H1 (cell line): ENCODE results near the gene NPY5R. TPM values are rescaled to one million over a fixed set of nuclear protein-coding genes. Genes with fewer than 3 reads are reported as not detected.
A peak's percentile ranks its signal among the peaks of the same experiment; 100 is the strongest.

Experiments
- CTCF ChIA-PET: fragments of 300-600 bp; sonication (Branson Sonifier 250); formaldehyde crosslinking; loops from one replicate; lab custom pipeline; 2021; ENCODE audit not compliant: partially characterized antibody; lab: Charles Lee
- POLR2A ChIA-PET: fragments of 300-600 bp; sonication (Branson Sonifier 250); formaldehyde crosslinking; loops from one replicate; lab custom pipeline; 2021; ENCODE audit warnings: inconsistent platforms; ENCODE audit not compliant: partially characterized antibody; lab: Charles Lee
- DNase-seq, 2 experiments: peaks; one replicate each; pipeline versions ENCODE4 v3.0.0 to v3.0.0-alpha.2; 2010 to 2022; ENCODE audit warnings: low spot score in 2 of 2, low read depth in 1 of 2, mixed read lengths in 1 of 2
- FAIRE-seq: peaks from 2 replicates; lab custom pipeline; 2011; peaks lifted over from hg19 to GRCh38; lab: Jason Lieb, UNC
- H2AFZ ChIP-seq: 2 replicates; pipeline ENCODE4 v1.8.1; 2012; ENCODE audit warnings: low read length, inconsistent platforms
- H2AK5ac ChIP-seq: 2 replicates; pipeline ENCODE4 v1.6.1; 2013; ENCODE audit warnings: low read depth, low read length
- H2BK120ac ChIP-seq: replicated peaks from 2 replicates; pipeline ENCODE3; 2013; ENCODE audit warnings: low read depth, low read length, inconsistent platforms
- H2BK12ac ChIP-seq: 2 replicates; pipeline ENCODE4 v1.6.1; 2013; ENCODE audit warnings: low read depth, low read length
- H2BK15ac ChIP-seq: 2 replicates; pipeline ENCODE4 v1.6.1; 2013; ENCODE audit warnings: low read length
- H2BK20ac ChIP-seq: 2 replicates; pipeline ENCODE4 v1.6.1; 2013; ENCODE audit warnings: low read length
- H2BK5ac ChIP-seq: 2 replicates; pipeline ENCODE4 v1.6.1; 2013; ENCODE audit warnings: low read depth, low read length
- H3K14ac ChIP-seq: 2 replicates; pipeline ENCODE4 v1.6.1; 2013; ENCODE audit warnings: inconsistent platforms; ENCODE audit not compliant: insufficient read length
- H3K18ac ChIP-seq: 2 replicates; pipeline ENCODE4 v1.6.1; 2013; ENCODE audit warnings: low read length; ENCODE audit errors: extremely low read depth
- H3K23ac ChIP-seq: 2 replicates; pipeline ENCODE4 v1.6.1; 2013; ENCODE audit warnings: inconsistent platforms; ENCODE audit not compliant: insufficient read length
- H3K23me2 ChIP-seq: 2 replicates; pipeline ENCODE4 v1.6.1; 2013; ENCODE audit warnings: low read depth, low read length
- H3K27ac ChIP-seq: 2 replicates; pipeline ENCODE4 v1.6.1; 2011; ENCODE audit warnings: low read depth, low read length, inconsistent platforms
- H3K27me3 ChIP-seq, 4 experiments: replicated peaks in 1 of 4; 1 replicate in 1 of 4; 2 replicates in 3 of 4; pipeline versions ENCODE4 v1.6.1 to v1.8.1; 2011 to 2013; ENCODE audit warnings: low read length in 3 of 4, mild to moderate bottlenecking in 3 of 4, inconsistent platforms in 2 of 4, mixed read lengths in 2 of 4, moderate library complexity in 1 of 4; ENCODE audit not compliant: control insufficient read depth in 3 of 4, insufficient read depth in 3 of 4; ENCODE audit errors: extremely low read depth in 1 of 4
- H3K36me3 ChIP-seq, 4 experiments: 2 replicates each; pipeline versions ENCODE4 v1.6.1 to v1.8.1; 2011 to 2013; ENCODE audit warnings: mild to moderate bottlenecking in 4 of 4, low read length in 3 of 4, moderate library complexity in 2 of 4, control low read depth in 1 of 4, inconsistent platforms in 1 of 4; ENCODE audit not compliant: insufficient read depth in 4 of 4, control insufficient read depth in 2 of 4
- H3K4ac ChIP-seq: replicated peaks from 2 replicates; pipeline ENCODE3; 2013; ENCODE audit warnings: low read length, low read depth, mixed read lengths, inconsistent platforms; ENCODE audit not compliant: insufficient read length
- H3K4me1 ChIP-seq, 4 experiments: replicated peaks in 1 of 4; 1 replicate in 1 of 4; 2 replicates in 3 of 4; pipeline versions ENCODE4 v1.6.1 to v1.8.1; 2011 to 2013; ENCODE audit warnings: low read length in 3 of 4, inconsistent platforms in 2 of 4, mixed read lengths in 1 of 4; ENCODE audit not compliant: insufficient read depth in 4 of 4, control insufficient read depth in 3 of 4
- H3K4me2 ChIP-seq, 2 experiments: 2 replicates each; pipeline versions ENCODE4 v1.6.1 to v1.8.1; 2011 to 2013; ENCODE audit warnings: low read depth in 2 of 2, low read length in 2 of 2, control low read depth in 1 of 2, inconsistent platforms in 1 of 2, mild to moderate bottlenecking in 1 of 2; ENCODE audit not compliant: insufficient read depth in 1 of 2
- H3K4me3 ChIP-seq, 4 experiments: fragments of 200-600, 300-600 bp in 1 of 4; sonication (generic), shearing (Covaris generic), sonication (Bioruptor Twin) in 1 of 4; 2 replicates each; pipeline versions ENCODE4 v1.5.1 to v1.8.1; 2011 to 2016; ENCODE audit warnings: low read length in 4 of 4, low read depth in 3 of 4, control low read depth in 2 of 4, inconsistent platforms in 2 of 4, mild to moderate bottlenecking in 2 of 4, mixed read lengths in 1 of 4, moderate library complexity in 1 of 4; ENCODE audit not compliant: insufficient read depth in 2 of 4; ENCODE audit errors: extremely low read depth in 1 of 4
- H3K56ac ChIP-seq: replicated peaks from 2 replicates; pipeline ENCODE3; 2013; ENCODE audit warnings: low read depth, mild to moderate bottlenecking, mixed read lengths, low read length, inconsistent platforms; ENCODE audit not compliant: insufficient read length
- H3K79me1 ChIP-seq: 2 replicates; pipeline ENCODE4 v1.6.1; 2013; ENCODE audit warnings: low read depth, low read length, control low read depth
- H3K79me2 ChIP-seq, 2 experiments: 2 replicates each; pipeline versions ENCODE4 v1.6.1 to v1.8.1; 2012 to 2013; ENCODE audit warnings: low read length in 2 of 2, mild to moderate bottlenecking in 2 of 2, inconsistent platforms in 1 of 2; ENCODE audit not compliant: insufficient read depth in 2 of 2, control insufficient read depth in 1 of 2
- H3K9ac ChIP-seq, 4 experiments: replicated peaks in 1 of 4; 1 replicate in 1 of 4; 2 replicates in 3 of 4; pipeline versions ENCODE4 v1.6.1 to v1.8.1; 2011 to 2013; ENCODE audit warnings: low read depth in 3 of 4, low read length in 3 of 4, control low read depth in 2 of 4, mild to moderate bottlenecking in 2 of 4, moderate library complexity in 2 of 4, inconsistent platforms in 1 of 4; ENCODE audit errors: extremely low read depth in 1 of 4
- H3K9me3 ChIP-seq, 2 experiments: 2 replicates each; pipeline versions ENCODE4 v1.6.1 to v1.8.1; 2012 to 2013; ENCODE audit warnings: mild to moderate bottlenecking in 2 of 2, moderate library complexity in 2 of 2, control low read depth in 1 of 2, inconsistent platforms in 1 of 2, low read depth in 1 of 2, low read length in 1 of 2, mixed read lengths in 1 of 2; ENCODE audit not compliant: insufficient read depth in 2 of 2
- H4K20me1 ChIP-seq, 2 experiments: replicated peaks in 1 of 2; 2 replicates each; pipeline versions ENCODE3 to v1.8.1; 2011 to 2013; ENCODE audit warnings: inconsistent platforms in 2 of 2, low read length in 2 of 2, mild to moderate bottlenecking in 1 of 2; ENCODE audit not compliant: insufficient read depth in 2 of 2, control insufficient read depth in 1 of 2
- H4K5ac ChIP-seq: 2 replicates; pipeline ENCODE4 v1.6.1; 2013; ENCODE audit warnings: low read length, low read depth, mixed read lengths, inconsistent platforms; ENCODE audit not compliant: insufficient read length
- H4K8ac ChIP-seq: 2 replicates; pipeline ENCODE4 v1.8.0; 2013; ENCODE audit warnings: mild to moderate bottlenecking, moderate library complexity, low read length, inconsistent platforms; ENCODE audit not compliant: insufficient read depth; ENCODE audit errors: extremely low read depth
- H4K91ac ChIP-seq: replicated peaks from 2 replicates; pipeline ENCODE3; 2013; ENCODE audit warnings: low read length, mixed read lengths, inconsistent platforms; ENCODE audit not compliant: insufficient read length
- ASH2L ChIP-seq: fragments of 200-600, 300-600 bp; sonication (generic); IDR thresholded peaks from one replicate; pipeline ENCODE4 v1.7.1; 2017; ENCODE audit warnings: low read length
- KDM4A ChIP-seq: IDR thresholded peaks from one replicate; pipeline ENCODE4 v1.7.1; 2012; ENCODE audit warnings: low read depth, mild to moderate bottlenecking, moderate library complexity, low read length, inconsistent platforms; ENCODE audit not compliant: severe bottlenecking
- PHF8 ChIP-seq: fragments of 200-600 bp; sonication (generic); conservative IDR thresholded peaks from 2 replicates; pipeline ENCODE4 v1.7.1; 2012; ENCODE audit warnings: low read depth, mild to moderate bottlenecking, inconsistent platforms, low read length, moderate library complexity
- POLR2AphosphoS5 ChIP-seq: IDR thresholded peaks from 2 replicates; pipeline ENCODE4 v1.6.1; 2011; ENCODE audit warnings: low read depth, low read length
- RBBP5 ChIP-seq: IDR thresholded peaks from 2 replicates; pipeline ENCODE4 v1.7.1; 2012; ENCODE audit warnings: low read depth, mild to moderate bottlenecking, inconsistent platforms, low read length, moderate library complexity, borderline replicate concordance
- RNF2 ChIP-seq: fragments of 200-900, 300-1000 bp; sonication (generic); IDR thresholded peaks from 2 replicates; pipeline ENCODE4 v1.7.1; 2016; ENCODE audit warnings: borderline replicate concordance, low read depth, mild to moderate bottlenecking, antibody characterized with exemption, low read length; ENCODE audit not compliant: poor library complexity, severe bottlenecking; ENCODE audit errors: missing control alignments
- SIN3A ChIP-seq, 2 experiments: IDR thresholded peaks in 1 of 2; conservative IDR thresholded peaks in 1 of 2; 2 replicates each; pipeline ENCODE4 v1.6.1; 2011 to 2012; ENCODE audit warnings: low read length in 2 of 2, improper control_type of control experiment in 1 of 2, low read depth in 1 of 2, mild to moderate bottlenecking in 1 of 2
- SRF ChIP-seq: IDR thresholded peaks from 2 replicates; pipeline ENCODE4 v1.6.1; 2011; ENCODE audit warnings: mild to moderate bottlenecking, low read depth, low read length, moderate library complexity
- SUZ12 ChIP-seq: fragments of 200-600 bp; sonication (generic); IDR thresholded peaks from 2 replicates; pipeline ENCODE4 v1.6.1; 2012; ENCODE audit warnings: mild to moderate bottlenecking, inconsistent platforms, low read length, moderate library complexity, mixed read lengths
- WGBS, 2 experiments: shearing (Covaris generic) in 1 of 2; methylation state at CpG; one replicate each; pipeline versions ENCODE4 v1.1.6 to v1.1.7; 2013 to 2015; ENCODE audit warnings: low lambda C conversion rate in 2 of 2, mixed read lengths in 2 of 2, inconsistent platforms in 1 of 2, low coverage in 1 of 2, missing lambda C conversion rate in 1 of 2; ENCODE audit not compliant: insufficient replicate concordance in 2 of 2, insufficient coverage in 1 of 2, insufficient read length in 1 of 2; ENCODE audit errors: extremely low coverage in 1 of 2, missing lambda C conversion rate in 1 of 2; 5-methylcytosine and 5-hydroxymethylcytosine counted together
- polyA plus RNA-seq, 7 experiments: library from polyadenylated mRNA; depleted of rRNA in 3 of 7; stranded (reverse) in 5 of 7; unstranded in 2 of 7; fragments of >200 nt in 5 of 7; fragments of 200-250 nt in 2 of 7; gene quantifications; 1 replicate in 5 of 7; 2 replicates in 1 of 7; 4 replicates in 1 of 7; pipeline versions ENCODE4 v1.2.1 to v1.2.3, GENCODE V29; 2011 to 2013; ENCODE audit warnings: missing spikeins in 2 of 7, mixed read lengths in 2 of 7
- total RNA-seq: library from RNA; stranded (reverse); fragmentation: NEBNext Ultra II Directional; extraction: Animal tissue kit (Norgen Biotek cat#: 25700); gene quantifications from 2 replicates; pipeline ENCODE4 v1.2.1, GENCODE V29; 2021

The NPY5R gene
- total and polyA plus RNA-seq, 2 of the 8 experiments (the other 6 are each of a cell fraction or from before 2014, with no cell fraction given), result 1.5 to 1.9 TPM

DNA sequence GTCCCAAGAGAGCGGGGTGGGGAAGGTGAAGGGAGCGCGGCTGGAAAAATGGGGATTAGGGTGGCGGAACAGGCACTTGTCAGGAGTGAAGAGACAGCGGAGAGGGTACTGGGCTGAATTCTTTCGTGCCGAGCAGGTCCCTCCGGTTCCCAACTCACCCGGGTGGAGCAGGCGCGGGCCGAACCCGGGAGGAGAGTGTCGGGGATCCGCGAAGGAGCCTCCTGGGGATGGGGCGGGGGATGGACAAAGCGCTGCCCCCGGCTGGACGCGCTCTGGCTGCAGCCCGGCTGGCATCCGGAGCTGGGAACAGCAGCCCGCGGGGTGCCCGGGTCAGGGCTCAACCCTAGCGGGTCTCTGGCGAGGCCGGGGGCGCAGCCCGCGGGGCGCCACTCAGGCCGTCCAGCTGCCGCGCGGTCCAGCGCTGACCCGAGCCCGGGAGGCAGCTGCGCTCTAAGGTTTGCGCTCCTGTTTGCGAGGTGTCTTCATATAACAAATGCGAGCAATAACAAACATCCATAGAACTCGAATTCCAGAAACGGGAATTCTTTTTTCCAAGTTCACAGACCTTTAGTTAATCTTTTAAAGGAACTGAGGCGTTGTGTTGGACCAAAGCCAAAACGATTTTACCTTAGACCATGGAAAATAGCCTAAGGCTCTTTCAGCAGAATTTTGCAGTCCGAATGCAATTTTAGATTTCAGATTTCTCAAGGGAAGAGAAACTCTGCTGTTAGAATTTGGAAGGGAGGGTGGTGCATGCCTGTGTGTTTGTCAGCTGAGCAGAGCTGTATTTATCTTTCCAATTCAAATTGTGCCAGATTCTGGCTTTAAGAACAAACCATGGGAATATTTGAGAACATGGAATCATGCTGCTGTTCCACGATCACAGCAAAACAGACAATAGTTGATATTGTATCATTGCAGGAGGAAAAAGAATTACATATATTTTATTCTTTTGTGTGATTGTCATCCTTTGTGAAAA, 744 bp downstream of the NPY5R start:
- Histone ChIP-seq H3K23ac (no peak overlapping the region), H3K18ac (no peak overlapping the region), H3K14ac (no peak overlapping the region), H2BK15ac (no peak overlapping the region), H3K4me3 (peak overlapping the region; percentile 58 to 96 (median 73)), H2BK12ac (no peak overlapping the region), H3K36me3 (no peaks in the 10 kb centered on the region), H4K20me1 (no peaks in the 10 kb centered on the region), H3K27me3 (peaks cover 0 to 26% (median 17%) of the 10 kb centered on the region in 4 experiments; a peak in 6 of 7 replicates), H3K4me1 (peaks cover 0 to 2% (median 0%) of the 10 kb centered on the region in 4 experiments; a peak in 1 of 7 replicates), H4K8ac (peak overlapping the region; percentile 57; the same call in 1 of the 2 replicates), H4K5ac (no peak overlapping the region), H2AFZ (peak overlapping the region; percentile 94; the same call in 1 of the 2 replicates), H3K56ac (no peak overlapping the region), H3K4ac (no peak overlapping the region), H3K9ac (peak overlapping the region in 1 of 4 experiments; percentile 32; a peak in 1 of 7 replicates), H3K79me1 (no peaks in the 10 kb centered on the region), H2BK20ac (no peak overlapping the region), H2AK5ac (no peak overlapping the region), H3K4me2 (peak overlapping the region; percentile 67 to 88), H2BK120ac (peak overlapping the region; percentile 54), H3K23me2 (peaks cover 11% of the 10 kb centered on the region; the same call in 1 of the 2 replicates), H3K79me2 (no peaks in the 10 kb centered on the region), H3K9me3 (no peaks in the 10 kb centered on the region), H2BK5ac (no peak overlapping the region), H3K27ac (no peak overlapping the region), H4K91ac (no peak overlapping the region)
- DNase-seq (no peak), FAIRE-seq (no peak)
- ChIA-PET POLR2A (interaction anchor here (0.8 to 1.1 kb wide), 4 partner anchors 12 to 192 kb away, joined by 3 to 4 read pairs (median 4); partner anchors contain the start of genes NPY1R and TMA16), CTCF (interaction anchor here (0.8 to 1.0 kb wide), 2 partner anchors 11 to 12 kb away, joined by 3 to 4 read pairs; partner anchors contain the start of gene NPY1R)
- WGBS, 2 experiments, result 6% methylated on average over 32 of the region's 50 CpGs; no CpG with 5 or more reads in 1 of the 2 experiments
- TF ChIP-seq POLR2AphosphoS5, result no peak
- peak; percentile 97 for TF ChIP-seq ASH2L
- TF ChIP-seq RNF2, result peak; percentile 55
- TF ChIP-seq RBBP5, result 0 out of 2 replicates have a peak, but pooled peaks have one; percentile 64
- TF ChIP-seq SRF, result no peak
- peak; percentile 52 for TF ChIP-seq KDM4A
- TF ChIP-seq SIN3A (conservative IDR thresholded peaks at IDR 0.05 in 1 of 2, IDR thresholded peaks at IDR 0.05 in 1 of 2; ENCODE audit: low read depth in 1 of 2, low read length in 2 of 2), result peak in 1 of 2 experiments; percentile 35; a peak in 1 of 4 replicates
- peak; percentile 69; the same call in 1 of the 2 replicates for TF ChIP-seq SUZ12
- 0 out of 2 replicates have a peak, but pooled peaks have one; percentile 40 for TF ChIP-seq PHF8
